ENCODE measurements around the gene NYNRIN.
A peak's percentile ranks its signal among the peaks of the same experiment; 100 is the strongest.

The NYNRIN gene

DNA sequence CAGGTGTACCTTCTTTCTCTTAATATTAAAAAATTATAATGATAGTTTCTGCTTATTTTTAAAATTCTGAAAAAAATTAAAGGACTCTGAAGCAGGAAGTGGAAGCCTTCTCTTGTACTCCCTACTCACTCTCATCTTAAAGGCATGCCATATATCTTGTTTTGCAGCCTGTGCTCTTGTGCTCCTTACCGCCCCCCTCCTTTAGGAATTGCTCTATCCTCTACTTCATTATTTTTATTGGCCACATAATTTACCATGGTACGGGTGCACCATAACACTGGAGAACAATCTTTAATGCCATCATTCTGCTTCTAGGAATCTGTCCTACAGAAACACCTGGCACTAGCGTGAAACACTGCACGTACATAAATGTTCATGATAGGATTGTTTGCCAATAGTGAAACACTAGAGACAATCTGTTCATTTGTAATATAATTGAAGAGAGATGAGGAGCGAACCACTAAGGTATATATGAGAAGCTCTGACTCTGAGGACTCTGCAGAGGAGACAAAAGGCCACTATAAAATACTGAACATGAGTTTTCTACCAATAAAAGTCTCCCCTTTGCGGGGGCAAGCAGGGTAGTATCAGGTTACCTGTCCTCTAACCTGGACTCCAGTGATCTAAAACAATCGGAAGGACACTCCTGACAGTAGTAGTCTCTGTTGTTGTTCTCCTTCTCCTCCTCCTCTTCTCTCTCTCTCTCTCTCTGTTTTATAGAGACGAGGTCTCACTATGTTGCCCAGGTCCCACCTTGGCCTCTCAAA is 6.3 kb upstream of the NYNRIN start:
- no peak for DNase-seq

- DNase-seq = no peak
Observed at GRCh38 chr14:24394275-24394674, 4.5 kb upstream of the NYNRIN start.

- peak; percentile 5 for DNase-seq
Observed at GRCh38 chr14:24395609-24396582, 2.9 kb upstream of the NYNRIN start.

GRCh38 chr14:24397639-24398292 is 1.0 kb upstream of the NYNRIN start:
- DNase-seq = no peak

GRCh38 chr14:24398293-24398652 is 530 bp upstream of the NYNRIN start:
- DNase-seq = peak; percentile 15

DNA sequence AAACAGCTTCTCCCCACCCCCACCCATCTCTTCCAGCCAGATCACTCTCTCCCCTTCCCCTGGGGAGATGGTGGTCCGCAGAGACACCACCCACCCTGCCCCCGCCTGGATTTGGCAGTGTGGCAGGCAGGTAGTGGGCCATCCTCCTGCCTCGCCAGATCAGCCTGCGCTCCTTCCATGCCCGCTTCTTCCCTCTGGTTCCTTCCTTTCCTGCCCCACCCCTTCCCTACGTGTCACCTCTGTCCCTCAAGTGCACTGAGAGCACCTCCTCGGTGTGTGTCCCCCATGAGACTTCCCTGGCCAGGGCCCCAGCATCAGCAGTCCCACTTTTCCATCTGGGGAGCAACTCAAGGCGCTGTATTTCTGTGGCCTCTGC is 632 bp downstream of the NYNRIN start:
- DNase-seq = peak; percentile 9

DNA sequence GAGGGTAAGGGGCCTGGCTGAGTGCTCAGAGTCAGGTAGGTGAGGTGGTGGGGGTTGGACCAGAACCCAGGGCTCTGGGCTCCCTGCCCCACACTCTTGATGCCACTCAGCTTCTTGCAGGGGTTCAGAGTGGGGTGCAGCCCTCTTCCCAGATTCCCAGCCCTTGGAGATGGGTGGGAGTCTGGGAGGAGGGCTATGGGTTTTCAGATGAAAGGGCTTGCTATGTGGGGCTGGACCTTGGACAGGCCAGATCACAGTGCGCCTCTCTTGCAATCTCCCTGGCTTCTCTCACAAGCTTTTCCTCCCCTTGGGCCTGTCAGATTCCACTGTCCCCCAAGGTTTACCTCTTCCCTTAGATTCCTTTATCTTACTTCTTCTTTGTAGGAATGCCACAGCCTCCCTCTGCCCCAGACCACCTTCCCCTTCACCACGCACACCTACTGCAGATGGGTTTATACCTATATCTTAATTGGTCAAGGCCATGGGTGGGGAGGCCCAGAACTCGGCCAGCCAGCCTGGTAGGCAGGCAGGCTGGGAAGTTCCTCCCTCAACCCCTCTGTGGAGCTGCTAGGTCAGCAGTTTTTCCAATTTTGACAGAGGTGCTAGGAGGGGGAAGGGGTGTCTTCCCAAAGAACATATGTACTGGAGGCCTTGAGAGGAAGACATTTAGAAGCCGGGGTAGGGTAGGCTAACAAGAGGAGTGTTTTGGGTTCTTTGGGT is 1.4 kb downstream of the NYNRIN start:
- DNase-seq = no peak

GRCh38 chr14:24401810-24402702 is 3.3 kb downstream of the NYNRIN start:
- no peak for DNase-seq

DNA sequence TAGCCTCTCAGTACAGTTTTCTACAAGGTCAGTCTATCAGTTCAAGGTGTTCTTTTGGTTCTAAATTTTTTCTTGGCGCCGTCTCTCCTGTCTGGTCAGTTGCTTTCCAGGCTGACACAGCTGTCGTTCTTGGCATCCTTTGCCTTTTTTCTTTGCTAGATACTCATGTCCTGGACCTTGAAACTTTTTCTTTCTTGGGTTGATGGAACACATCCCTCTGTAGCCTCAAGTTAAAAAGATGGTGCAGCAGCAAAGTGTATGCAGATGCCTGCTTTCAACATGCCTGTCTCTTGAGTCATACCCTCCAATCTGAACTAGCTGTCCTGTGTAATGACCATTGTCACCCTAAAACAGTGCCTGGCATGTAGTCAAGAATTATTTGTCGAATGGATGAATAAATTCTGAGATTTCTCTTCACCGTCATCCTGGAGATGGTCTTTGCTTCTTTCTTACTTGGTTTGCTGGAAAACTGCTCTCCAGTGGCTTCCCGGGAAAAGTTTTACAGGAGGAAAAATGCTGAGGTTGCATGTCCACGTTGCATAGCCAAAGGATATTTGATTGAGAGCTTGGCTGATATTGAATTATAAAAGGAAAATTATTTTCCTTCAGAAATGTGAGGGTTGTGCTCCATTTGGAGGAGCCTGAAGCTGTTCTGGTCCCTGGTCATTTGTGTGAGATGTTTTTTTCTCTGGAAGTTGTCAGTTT is 4.6 kb downstream of the NYNRIN start:
- no peak for DNase-seq

DNA sequence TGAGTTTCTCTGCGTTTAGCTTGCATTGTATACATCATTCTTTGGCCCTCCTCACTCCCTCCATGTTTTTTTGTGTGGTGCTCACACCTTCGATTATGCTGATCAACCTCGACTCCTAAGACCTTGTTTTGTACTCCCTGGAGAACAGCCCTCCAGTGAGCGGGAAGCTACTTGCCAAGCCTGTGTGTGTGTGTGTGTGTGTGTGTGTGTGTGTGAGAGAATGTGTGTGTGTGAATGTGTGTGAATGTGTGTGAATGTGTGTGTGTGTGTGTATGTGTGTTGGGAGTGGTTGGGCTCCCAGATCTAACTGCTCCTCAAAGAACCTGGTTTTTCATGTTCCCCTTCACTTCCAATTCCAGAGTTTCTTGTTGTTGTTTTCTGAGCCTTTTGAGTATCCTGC is 6.0 kb downstream of the NYNRIN start:
- DNase-seq = no peak

GRCh38 chr14:24406416-24406815 is 7.6 kb downstream of the NYNRIN start:
- no peak for DNase-seq

- DNase-seq = no peak
Observed at GRCh38 chr14:24407608-24408325, 9.0 kb downstream of the NYNRIN start.

DNA sequence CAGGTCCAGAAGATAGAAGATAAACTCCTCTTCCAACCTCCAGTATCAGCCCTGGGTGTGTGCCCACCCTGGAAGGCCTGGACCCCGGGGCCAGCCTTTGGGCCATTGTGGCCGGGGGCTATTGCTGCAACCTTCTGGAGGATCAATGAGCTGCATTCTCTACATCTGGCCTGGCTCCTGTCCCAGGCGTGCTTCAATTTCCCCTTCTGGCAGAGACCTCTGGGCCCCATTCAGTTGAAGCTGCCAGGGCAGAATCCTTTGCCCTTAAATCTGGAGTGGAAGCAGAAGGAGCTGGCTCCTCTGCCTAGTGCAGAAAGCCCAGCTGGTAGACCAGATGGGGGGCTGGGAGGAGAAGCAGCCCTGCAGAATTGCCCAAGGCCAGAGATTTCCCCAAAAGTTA is 10.0 kb downstream of the NYNRIN start:
- DNase-seq = no peak

DNA sequence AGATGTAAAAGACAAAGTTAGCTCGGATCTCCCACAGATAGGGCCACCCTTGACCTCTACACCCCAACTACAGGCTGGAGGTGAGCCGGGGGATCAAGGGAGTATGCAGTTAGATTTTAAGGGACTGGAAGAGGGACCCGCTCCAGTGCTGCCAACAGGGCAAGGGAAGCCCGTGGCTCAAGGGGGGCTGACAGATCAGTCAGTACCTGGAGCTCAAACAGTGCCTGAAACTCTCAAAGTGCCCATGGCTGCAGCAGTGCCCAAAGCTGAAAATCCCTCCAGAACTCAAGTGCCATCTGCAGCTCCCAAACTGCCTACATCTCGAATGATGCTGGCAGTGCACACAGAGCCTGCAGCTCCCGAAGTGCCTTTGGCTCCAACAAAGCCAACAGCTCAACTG is 10.4 kb downstream of the NYNRIN start:
- DNase-seq = no peak

- DNase-seq = no peak
Observed at GRCh38 chr14:24409956-24410355, 11.2 kb downstream of the NYNRIN start.

DNA sequence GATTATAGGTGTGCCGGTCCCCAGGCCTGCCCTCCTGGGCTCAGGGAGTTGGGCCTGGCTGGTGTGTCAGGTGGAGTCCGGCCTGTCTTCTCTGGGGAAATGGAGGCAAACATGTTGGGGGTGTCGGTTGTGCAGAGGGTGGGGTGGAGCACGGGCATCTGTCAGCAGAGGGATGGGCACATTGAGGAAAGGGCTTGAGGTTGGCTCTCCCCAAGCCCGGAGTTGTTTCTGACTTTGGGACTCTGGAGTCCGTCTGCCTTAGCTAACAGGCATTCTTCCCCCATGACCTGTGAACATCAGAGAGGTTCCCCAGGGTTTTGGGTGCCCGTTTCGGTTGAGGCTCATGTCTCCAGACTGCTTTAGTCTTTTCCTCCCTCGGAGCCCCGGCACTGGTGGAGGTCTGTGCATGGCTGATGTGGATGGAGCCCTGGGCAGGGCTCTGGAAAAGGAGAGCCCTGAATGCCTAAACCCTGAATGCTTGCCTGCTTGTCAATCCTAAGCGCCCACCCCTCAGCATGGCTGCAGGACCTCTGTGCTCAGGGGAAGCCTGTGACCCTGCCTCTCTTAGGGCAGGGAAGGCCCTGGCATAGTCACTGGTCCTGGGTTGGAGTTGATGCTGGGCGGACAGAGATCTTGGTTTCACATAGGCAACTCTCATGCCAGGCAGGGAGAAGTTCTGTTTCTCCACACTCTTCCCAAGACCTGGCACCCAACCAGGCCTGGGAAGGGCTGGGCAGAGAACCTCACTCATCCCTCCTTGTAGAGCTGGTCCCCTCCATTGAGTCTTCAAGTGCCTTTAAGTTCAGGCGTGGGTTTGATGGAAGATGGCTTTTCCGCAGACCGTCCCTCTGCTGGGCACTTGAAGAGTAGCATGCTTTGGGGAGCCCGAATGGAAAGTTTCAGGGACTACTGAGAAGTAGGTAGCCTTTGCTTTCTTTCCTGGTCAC is 12.9 kb downstream of the NYNRIN start:
- peak; percentile 70 for DNase-seq

- no peak for DNase-seq
Observed at GRCh38 chr14:24414077-24414476, 15.3 kb downstream of the NYNRIN start.

GRCh38 chr14:24414732-24415420 is 16.1 kb downstream of the NYNRIN start:
- DNase-seq = no peak
